ENCODE results near the gene SELPLG.
"Not testable (repeated sequence)": the region's sequence is repeated elsewhere in the genome, so short reads cannot be mapped to it uniquely, and the experiment has no call there.

Gene SELPLG

GRCh38 chr12:108602976-108603704 lies 30.6 kb downstream of the SELPLG start:
- DNase-seq: no peak

GRCh38 chr12:108602209-108602705 lies 31.4 kb downstream of the SELPLG start:
- no peak for DNase-seq

GRCh38 chr12:108600702-108601007 lies 33.0 kb downstream of the SELPLG start:
- no peak for DNase-seq

- DNase-seq: no peak
Observed at GRCh38 chr12:108599948-108600701, 33.6 kb downstream of the SELPLG start.

GRCh38 chr12:108599541-108599940 lies 34.2 kb downstream of the SELPLG start:
- DNase-seq: no peak

- DNase-seq: no peak
Observed at GRCh38 chr12:108598553-108599250, 35.0 kb downstream of the SELPLG start.

- no peak for DNase-seq
Observed at GRCh38 chr12:108597559-108598471, 35.9 kb downstream of the SELPLG start, which contains the start of gene TMEM119. Gene TMEM119, minus strand, starts transcription at chr12:108598084. Its CDS starts 5,701 bp downstream, at chr12:108592383.

GRCh38 chr12:108596854-108597558 lies 36.7 kb downstream of the SELPLG start:
- no peak for DNase-seq

GRCh38 chr12:108595711-108596647 lies 37.7 kb downstream of the SELPLG start:
- no peak for DNase-seq

- no peak for DNase-seq
Observed at GRCh38 chr12:108594960-108595710, 38.6 kb downstream of the SELPLG start.

GRCh38 chr12:108594323-108594903 lies 39.3 kb downstream of the SELPLG start:
- no peak for DNase-seq

- no peak for DNase-seq
Observed at GRCh38 chr12:108592033-108592909, 41.4 kb downstream of the SELPLG start.

GRCh38 chr12:108591267-108591980 lies 42.3 kb downstream of the SELPLG start:
- DNase-seq: no peak

- not testable (repeated sequence) for DNase-seq
Observed at GRCh38 chr12:108590463-108590862, 43.2 kb downstream of the SELPLG start.

GRCh38 chr12:108589840-108590229 lies 43.9 kb downstream of the SELPLG start:
- no peak for DNase-seq

- no peak for DNase-seq
Observed at GRCh38 chr12:108589028-108589839, 44.5 kb downstream of the SELPLG start.

GRCh38 chr12:108587826-108588225 lies 45.9 kb downstream of the SELPLG start:
- no peak for DNase-seq
